ENCODE measurements around the gene CFAP99.

The CFAP99 gene

DNA sequence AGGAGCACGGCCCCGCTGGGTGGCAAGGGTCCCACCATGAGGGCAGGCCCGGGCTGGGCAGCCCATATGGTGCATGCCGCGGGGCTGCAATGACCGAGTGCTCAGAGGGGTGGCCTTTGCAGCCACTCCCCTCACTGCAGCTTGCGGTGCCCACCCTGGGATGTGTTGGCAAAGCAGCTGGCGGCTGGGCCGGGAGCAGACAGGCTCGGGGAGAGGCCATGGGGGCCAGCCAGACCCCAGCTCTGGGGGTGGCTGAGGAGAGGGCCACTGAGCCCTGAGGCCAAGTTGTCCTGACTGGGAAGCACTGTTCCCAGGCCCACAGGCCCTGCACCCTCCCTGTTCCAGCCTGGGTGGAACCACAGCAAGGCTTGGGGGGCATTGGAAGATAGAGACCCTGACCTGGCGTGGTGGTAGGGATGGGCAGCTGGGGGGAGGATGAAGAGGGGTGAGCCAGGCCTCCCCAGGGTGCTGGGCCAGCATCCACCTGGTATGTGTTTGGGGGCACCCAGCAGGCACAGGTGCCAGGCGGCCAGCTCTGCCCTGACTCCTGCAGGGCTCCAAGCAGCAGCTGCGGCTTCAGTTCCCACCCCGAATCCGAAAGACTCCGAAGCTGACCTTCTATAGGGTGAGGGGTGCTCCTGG, 31.8 kb downstream of the CFAP99 start:
- Histone ChIP-seq H3K9me3 (ENCODE audit: control insufficient read depth, insufficient read depth, low read length) (peaks cover 4% of the 10 kb centered on the region; the same call in 1 of the 2 replicates), H3K79me2 (ENCODE audit: control insufficient read depth, low read length) (no peaks in the 10 kb centered on the region), H3K27me3 (ENCODE audit: control insufficient read depth, low read length) (no peaks in the 10 kb centered on the region), H3K4me1 (ENCODE audit: control insufficient read depth, low read length) (no peaks in the 10 kb centered on the region), H3K36me3 (ENCODE audit: control insufficient read depth, low read length) (no peaks in the 10 kb centered on the region), H4K20me1 (ENCODE audit: control insufficient read depth, insufficient read depth, low read depth, low read length) (no peaks in the 10 kb centered on the region), H3F3A (ENCODE audit: control insufficient read depth, insufficient read depth) (no peaks in the 10 kb centered on the region), H3K27ac (ENCODE audit: low read depth, low read length) (no peak overlapping the region), H3K4me2 (ENCODE audit: low read length) (no peak overlapping the region), H3K9me2 (replicated peaks; ENCODE audit: control insufficient read depth, low read length) (no peaks in the 10 kb centered on the region; the same call in 1 of the 2 replicates), H3K4me3 (ENCODE audit: low read length) (no peak overlapping the region)
- TF ChIP-seq, protein P1, sequence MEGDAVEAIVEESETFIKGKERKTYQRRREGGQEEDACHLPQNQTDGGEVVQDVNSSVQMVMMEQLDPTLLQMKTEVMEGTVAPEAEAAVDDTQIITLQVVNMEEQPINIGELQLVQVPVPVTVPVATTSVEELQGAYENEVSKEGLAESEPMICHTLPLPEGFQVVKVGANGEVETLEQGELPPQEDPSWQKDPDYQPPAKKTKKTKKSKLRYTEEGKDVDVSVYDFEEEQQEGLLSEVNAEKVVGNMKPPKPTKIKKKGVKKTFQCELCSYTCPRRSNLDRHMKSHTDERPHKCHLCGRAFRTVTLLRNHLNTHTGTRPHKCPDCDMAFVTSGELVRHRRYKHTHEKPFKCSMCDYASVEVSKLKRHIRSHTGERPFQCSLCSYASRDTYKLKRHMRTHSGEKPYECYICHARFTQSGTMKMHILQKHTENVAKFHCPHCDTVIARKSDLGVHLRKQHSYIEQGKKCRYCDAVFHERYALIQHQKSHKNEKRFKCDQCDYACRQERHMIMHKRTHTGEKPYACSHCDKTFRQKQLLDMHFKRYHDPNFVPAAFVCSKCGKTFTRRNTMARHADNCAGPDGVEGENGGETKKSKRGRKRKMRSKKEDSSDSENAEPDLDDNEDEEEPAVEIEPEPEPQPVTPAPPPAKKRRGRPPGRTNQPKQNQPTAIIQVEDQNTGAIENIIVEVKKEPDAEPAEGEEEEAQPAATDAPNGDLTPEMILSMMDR (IDR thresholded peaks at IDR 0.05; ENCODE audit: low read depth, low read length, poor library complexity, severe bottlenecking) = no peak
- TF ChIP-seq EZH2phosphoT487 (IDR thresholded peaks at IDR 0.05; ENCODE audit: borderline replicate concordance, low read length) = no peak

DNA sequence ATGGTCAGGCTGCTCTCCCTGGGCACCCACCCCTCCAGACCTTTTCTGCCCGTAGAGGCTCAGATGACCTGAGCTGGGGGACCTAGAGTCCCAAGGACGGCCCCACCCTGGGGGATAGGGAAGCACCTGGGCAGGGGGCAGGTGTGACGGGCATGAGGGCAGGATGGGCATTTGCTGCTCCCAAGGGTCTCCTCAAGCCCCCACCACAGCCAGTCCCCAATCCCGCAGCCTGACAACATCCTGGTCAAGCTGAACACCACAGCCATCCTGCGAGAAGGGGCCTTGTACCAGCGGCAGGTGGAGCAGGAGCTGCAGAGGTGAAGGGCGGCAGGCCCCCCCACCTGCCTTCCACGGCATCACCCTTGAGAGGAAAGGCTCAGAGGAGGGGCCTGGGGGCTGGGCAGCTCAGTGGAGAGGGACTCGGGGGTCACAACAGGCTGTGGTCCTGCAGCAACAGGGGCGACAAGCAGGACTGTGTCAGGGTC, 32.3 kb downstream of the CFAP99 start:
- Histone ChIP-seq H3K36me3 (ENCODE audit: control insufficient read depth, low read length) (no peaks in the 10 kb centered on the region), H3K27me3 (ENCODE audit: control insufficient read depth, low read length) (no peaks in the 10 kb centered on the region), H3K4me3 (ENCODE audit: low read length) (no peak overlapping the region), H3K4me1 (ENCODE audit: control insufficient read depth, low read length) (no peaks in the 10 kb centered on the region), H3F3A (ENCODE audit: control insufficient read depth, insufficient read depth) (no peaks in the 10 kb centered on the region), H3K9me2 (replicated peaks; ENCODE audit: control insufficient read depth, low read length) (no peaks in the 10 kb centered on the region; the same call in 1 of the 2 replicates), H3K9me3 (ENCODE audit: control insufficient read depth, insufficient read depth, low read length) (peaks cover 4% of the 10 kb centered on the region; the same call in 1 of the 2 replicates), H3K27ac (ENCODE audit: low read depth, low read length) (no peak overlapping the region), H3K79me2 (ENCODE audit: control insufficient read depth, low read length) (no peaks in the 10 kb centered on the region), H3K4me2 (ENCODE audit: low read length) (no peak overlapping the region), H4K20me1 (ENCODE audit: control insufficient read depth, insufficient read depth, low read depth, low read length) (no peaks in the 10 kb centered on the region)
- TF ChIP-seq, protein P1 (IDR thresholded peaks at IDR 0.05; ENCODE audit: low read depth, low read length, poor library complexity, severe bottlenecking) = no peak
- no peak for TF ChIP-seq EZH2phosphoT487 (IDR thresholded peaks at IDR 0.05; ENCODE audit: borderline replicate concordance, low read length)

- Histone ChIP-seq H3K79me2 (ENCODE audit: control insufficient read depth, low read length) (no peaks in the 10 kb centered on the region), H3K9me2 (replicated peaks; ENCODE audit: control insufficient read depth, low read length) (no peaks in the 10 kb centered on the region; the same call in 1 of the 2 replicates), H3K27me3 (ENCODE audit: control insufficient read depth, low read length) (no peaks in the 10 kb centered on the region), H3K27ac (ENCODE audit: low read depth, low read length) (no peak overlapping the region), H3K4me2 (ENCODE audit: low read length) (no peak overlapping the region), H3K9me3 (ENCODE audit: control insufficient read depth, insufficient read depth, low read length) (peaks cover 2% of the 10 kb centered on the region; the same call in 1 of the 2 replicates), H3K36me3 (ENCODE audit: control insufficient read depth, low read length) (no peaks in the 10 kb centered on the region), H3F3A (ENCODE audit: control insufficient read depth, insufficient read depth) (no peaks in the 10 kb centered on the region), H3K4me1 (ENCODE audit: control insufficient read depth, low read length) (no peaks in the 10 kb centered on the region), H3K4me3 (ENCODE audit: low read length) (no peak overlapping the region), H4K20me1 (ENCODE audit: control insufficient read depth, insufficient read depth, low read depth, low read length) (no peaks in the 10 kb centered on the region)
- TF ChIP-seq, protein P1 (IDR thresholded peaks at IDR 0.05; ENCODE audit: low read depth, low read length, poor library complexity, severe bottlenecking) = no peak
- no peak for TF ChIP-seq EZH2phosphoT487 (IDR thresholded peaks at IDR 0.05; ENCODE audit: borderline replicate concordance, low read length)
Measured at GRCh38 chr4:2451821-2452785, 33.3 kb downstream of the CFAP99 start.
